IMR-90 (cell line): Measurements from ENCODE around the gene IGF2. TPM values are rescaled to one million over a fixed set of nuclear protein-coding genes. Genes with fewer than 3 reads are reported as not detected.

Experiments used
- ATAC-seq: fragments of 200-7000 bp; cut with Tn5 transposase; 2 replicates; pipeline ENCODE4 v1.9.1; 2020; ENCODE audit warnings: low read depth, mild to moderate bottlenecking, moderate library complexity
- BruUV-seq: library from RNA; stranded (reverse); fragments of 400-500 nt; replicated peaks from 2 replicates; lab custom pipeline; 2021; lab: Mats Ljungman, UMichigan
- CTCF ChIA-PET: fragments of 300-600 bp; formaldehyde crosslinking; extraction: SDS; loops from one replicate; lab custom pipeline; 2021; ENCODE audit warnings: antibody characterized with exemption; lab: Yijun Ruan, JAX
- POLR2A ChIA-PET: fragments of 300-600 bp; sonication (Branson Sonifier 250); formaldehyde crosslinking; loops from one replicate; lab custom pipeline; 2022; ENCODE audit warnings: antibody characterized with exemption; ENCODE audit not compliant: unreplicated experiment; lab: Charles Lee
- DNase-seq: peaks from one replicate; pipeline ENCODE4 v3.0.0; 2013
- H2AFZ ChIP-seq: replicated peaks from 2 replicates; pipeline ENCODE3; 2013; ENCODE audit warnings: low read length, mild to moderate bottlenecking; ENCODE audit not compliant: poor library complexity
- H2AK5ac ChIP-seq: 2 replicates; pipeline ENCODE4 v1.6.1; 2013; ENCODE audit warnings: low read depth, low read length, inconsistent platforms
- H2AK9ac ChIP-seq: replicated peaks from 2 replicates; pipeline ENCODE3; 2013; ENCODE audit warnings: mild to moderate bottlenecking, low read depth, low read length, moderate library complexity; ENCODE audit not compliant: poor library complexity
- H2BK120ac ChIP-seq: 2 replicates; pipeline ENCODE4 v1.6.1; 2013; ENCODE audit warnings: low read depth, low read length, inconsistent platforms
- H2BK15ac ChIP-seq: 3 replicates; pipeline ENCODE4 v1.6.1; 2013; ENCODE audit warnings: low read depth, low read length, inconsistent platforms
- H2BK20ac ChIP-seq: 2 replicates; pipeline ENCODE4 v1.6.1; 2013; ENCODE audit warnings: low read depth, mild to moderate bottlenecking, inconsistent platforms, low read length, moderate library complexity
- H2BK5ac ChIP-seq: 2 replicates; pipeline ENCODE4 v1.6.1; 2013; ENCODE audit warnings: mild to moderate bottlenecking, low read depth, low read length, inconsistent platforms; ENCODE audit not compliant: poor library complexity, severe bottlenecking
- H3K14ac ChIP-seq: replicated peaks from 2 replicates; pipeline ENCODE4 v1.6.1; 2013; ENCODE audit warnings: low read depth, low read length, inconsistent platforms
- H3K18ac ChIP-seq: 2 replicates; pipeline ENCODE4 v1.6.1; 2013; ENCODE audit warnings: low read depth, low read length, control low read depth
- H3K23ac ChIP-seq: 2 replicates; pipeline ENCODE4 v1.6.1; 2013; ENCODE audit warnings: low read depth, low read length, inconsistent platforms
- H3K27ac ChIP-seq: 2 replicates; pipeline ENCODE4 v1.5.1; 2013; ENCODE audit warnings: mild to moderate bottlenecking, control low read depth, low read length; ENCODE audit not compliant: insufficient read depth
- H3K27me3 ChIP-seq: 2 replicates; pipeline ENCODE4 v1.6.1; 2013; ENCODE audit warnings: low read length; ENCODE audit not compliant: control insufficient read depth, insufficient read depth
- H3K36me3 ChIP-seq: 2 replicates; pipeline ENCODE4 v1.6.1; 2013; ENCODE audit warnings: low read length, mixed read lengths; ENCODE audit not compliant: control insufficient read depth, insufficient read depth
- H3K4ac ChIP-seq: 2 replicates; pipeline ENCODE4 v1.6.1; 2013; ENCODE audit warnings: low read depth, low read length, inconsistent platforms
- H3K4me1 ChIP-seq: 2 replicates; pipeline ENCODE4 v1.6.1; 2013; ENCODE audit warnings: low read length, mixed read lengths; ENCODE audit not compliant: control insufficient read depth, insufficient read depth
- H3K4me2 ChIP-seq: 2 replicates; pipeline ENCODE4 v1.6.1; 2013; ENCODE audit warnings: low read depth, mild to moderate bottlenecking, control low read depth, low read length, moderate library complexity
- H3K4me3 ChIP-seq: 2 replicates; pipeline ENCODE4 v1.5.1; 2013; ENCODE audit warnings: low read depth, mild to moderate bottlenecking, control low read depth, low read length, moderate library complexity; ENCODE audit not compliant: insufficient read depth
- H3K56ac ChIP-seq: 2 replicates; pipeline ENCODE4 v1.6.1; 2013; ENCODE audit warnings: low read length, inconsistent platforms; ENCODE audit not compliant: insufficient read depth; ENCODE audit errors: extremely low read depth
- H3K79me1 ChIP-seq, 2 experiments: 2 replicates each; pipeline ENCODE4 v1.6.1; 2013; ENCODE audit warnings: low read length in 2 of 2, inconsistent platforms in 1 of 2, low read depth in 1 of 2
- H3K9ac ChIP-seq: 2 replicates; pipeline ENCODE4 v1.6.1; 2013; ENCODE audit warnings: low read depth, low read length, control low read depth
- H3K9me1 ChIP-seq: 2 replicates; pipeline ENCODE4 v1.6.1; 2013; ENCODE audit warnings: low read length, inconsistent platforms; ENCODE audit not compliant: insufficient read depth
- H3K9me3 ChIP-seq: 2 replicates; pipeline ENCODE4 v1.6.1; 2013; ENCODE audit warnings: low read length; ENCODE audit not compliant: control insufficient read depth, insufficient read depth
- H4K20me1 ChIP-seq: 2 replicates; pipeline ENCODE4 v1.6.1; 2013; ENCODE audit warnings: low read length, inconsistent platforms; ENCODE audit not compliant: insufficient read depth
- H4K5ac ChIP-seq: 2 replicates; pipeline ENCODE4 v1.6.1; 2013; ENCODE audit warnings: mild to moderate bottlenecking, low read depth, low read length, control low read depth
- H4K8ac ChIP-seq, 2 experiments: 2 replicates each; pipeline ENCODE4 v1.6.1; 2013; ENCODE audit warnings: low read depth in 2 of 2, low read length in 2 of 2, control low read depth in 1 of 2, inconsistent platforms in 1 of 2
- H4K91ac ChIP-seq: 2 replicates; pipeline ENCODE4 v1.6.1; 2013; ENCODE audit warnings: low read depth, low read length, inconsistent platforms; ENCODE audit not compliant: insufficient read depth
- BHLHE40 ChIP-seq: fragments of 150-350 bp; IDR thresholded peaks from 2 replicates; pipeline ENCODE4 v1.6.1; 2016; ENCODE audit warnings: mild to moderate bottlenecking, low read depth, low read length
- CEBPB ChIP-seq: IDR thresholded peaks from 2 replicates; pipeline ENCODE4 v1.6.1; 2012; ENCODE audit warnings: low read depth, low read length, improper control_type of control experiment
- CHD1 ChIP-seq: IDR thresholded peaks from 2 replicates; pipeline ENCODE4 v1.6.1; 2012; ENCODE audit warnings: low read depth, low read length, improper control_type of control experiment
- FOS ChIP-seq: fragments of 150-350 bp; IDR thresholded peaks from 2 replicates; pipeline ENCODE4 v1.6.1; 2016; ENCODE audit warnings: low read depth, low read length
- MAFK ChIP-seq: IDR thresholded peaks from 2 replicates; pipeline ENCODE4 v1.6.1; 2012; ENCODE audit warnings: low read depth, low read length, improper control_type of control experiment
- MAZ ChIP-seq: IDR thresholded peaks from 2 replicates; pipeline ENCODE4 v1.6.1; 2012; ENCODE audit warnings: low read depth, mild to moderate bottlenecking, low read length, improper control_type of control experiment, moderate library complexity, borderline replicate concordance
- MXI1 ChIP-seq: IDR thresholded peaks from 2 replicates; pipeline ENCODE4 v1.6.1; 2012; ENCODE audit warnings: low read depth, mild to moderate bottlenecking, low read length, moderate library complexity, borderline replicate concordance
- NFE2L2 ChIP-seq: fragments of 150-350 bp; IDR thresholded peaks from 2 replicates; pipeline ENCODE4 v1.6.1; 2016; ENCODE audit warnings: low read depth, mild to moderate bottlenecking, low read length
- POLR2A ChIP-seq: IDR thresholded peaks from 2 replicates; pipeline ENCODE4 v1.6.1; 2012; ENCODE audit warnings: mild to moderate bottlenecking, low read depth, low read length
- RAD21 ChIP-seq: IDR thresholded peaks from 2 replicates; pipeline ENCODE4 v1.6.1; 2012; ENCODE audit warnings: low read length, improper control_type of control experiment
- RCOR1 ChIP-seq: IDR thresholded peaks from 2 replicates; pipeline ENCODE4 v1.6.1; 2012; ENCODE audit warnings: mild to moderate bottlenecking, low read length, improper control_type of control experiment; ENCODE audit not compliant: insufficient replicate concordance
- RFX5 ChIP-seq: IDR thresholded peaks from 2 replicates; pipeline ENCODE4 v1.8.0; 2012; ENCODE audit warnings: low read depth, mild to moderate bottlenecking, low read length, moderate library complexity
- SMC3 ChIP-seq: fragments of 150-350 bp; IDR thresholded peaks from 2 replicates; pipeline ENCODE4 v1.6.1; 2016; ENCODE audit warnings: low read depth, mild to moderate bottlenecking, antibody characterized with exemption, low read length, moderate library complexity
- WGBS, 2 experiments: methylation state at CpG; one replicate each; pipeline versions ENCODE4 v1.1.5 to v1.1.7; 2013; ENCODE audit warnings: missing lambda C conversion rate in 2 of 2; ENCODE audit not compliant: insufficient read length in 1 of 2; ENCODE audit errors: extremely low coverage in 2 of 2; 5-methylcytosine and 5-hydroxymethylcytosine counted together
- dilution Hi-C: fragments of 300-500 bp; cut with HindIII; formaldehyde crosslinking; loops from one replicate; pipeline ENCODE4 v1.14.3; 2018; ENCODE audit warnings: low sequenced_read_pairs; ENCODE audit not compliant: unreplicated experiment
- in situ Hi-C: fragments of 300-500 bp; cut with MboI; formaldehyde crosslinking; loops from 3 replicates; pipeline ENCODE4 v1.14.3; 2019; ENCODE audit warnings: low sequenced_read_pairs, inconsistent platforms, mixed read lengths
- intact Hi-C: fragments of 100-400 bp; cut with micrococcal nuclease; formaldehyde crosslinking; loops from 2 replicates; pipeline ENCODE4 v1.10.0; 2022
- polyA plus RNA-seq, 3 experiments: library from polyadenylated mRNA; depleted of rRNA; stranded (reverse); fragments of >200 nt; gene quantifications; 2 replicates each; pipeline ENCODE4 v1.2.3, GENCODE V29; 2012; ENCODE audit warnings: low replicate concordance in 1 of 3
- total RNA-seq: library from RNA; depleted of rRNA; stranded (reverse); fragments of >200 nt; gene quantifications from 2 replicates; pipeline ENCODE4 v1.2.3, GENCODE V29; 2012
- TF ChIP-seq, protein P1 (sequence below): conservative IDR thresholded peaks from 2 replicates; pipeline ENCODE4 v1.5.1; 2012; ENCODE audit warnings: mild to moderate bottlenecking, low read depth, low read length, improper control_type of control experiment
- TF ChIP-seq, protein P2 (sequence below): fragments of 150-350 bp; IDR thresholded peaks from 2 replicates; pipeline ENCODE4 v1.6.1; 2016; ENCODE audit warnings: low read depth, mild to moderate bottlenecking, low read length, moderate library complexity, borderline replicate concordance
- TF ChIP-seq, protein P3 (sequence below): fragments of 150-350 bp; IDR thresholded peaks from 2 replicates; pipeline ENCODE4 v1.6.1; 2017; ENCODE audit warnings: mild to moderate bottlenecking, antibody characterized with exemption, low read length, low read depth

IGF2 gene
- total and polyA plus RNA-seq, 2 of the 4 experiments (the other 2 are of a cell fraction): 2.3 to 21.8 TPM

DNA sequence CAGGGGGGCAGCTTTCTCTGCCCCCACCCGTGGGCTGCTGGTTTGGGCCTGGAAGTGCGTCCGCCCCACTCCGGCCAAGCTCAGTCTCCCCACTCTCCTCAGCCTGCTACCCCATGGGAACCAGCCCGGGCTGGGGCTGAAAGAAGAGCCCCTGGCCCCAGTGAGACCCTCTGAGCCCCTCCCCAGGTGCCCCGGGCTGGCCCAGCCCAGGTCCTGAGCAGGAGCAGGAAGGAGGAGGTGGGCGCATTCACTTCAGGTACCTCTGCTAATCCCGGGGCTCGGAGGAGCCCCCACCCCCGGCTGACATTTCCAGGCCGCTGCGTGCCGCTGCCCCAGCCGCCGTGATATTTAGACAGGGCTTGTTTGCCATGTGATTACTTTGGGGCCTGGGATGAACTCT is 41.2 kb upstream of the IGF2 start:
- H3K9me1 ChIP-seq: peaks cover 6% of the 10 kb centered on the region
- no peaks in the 10 kb centered on the region for H3K36me3 ChIP-seq
- H3K14ac ChIP-seq: no peak overlapping the region
- H3K27ac ChIP-seq: no peak overlapping the region
- H3K4me3 ChIP-seq: no peak overlapping the region
- no peak overlapping the region for H2BK5ac ChIP-seq
- H2AK9ac ChIP-seq: no peak overlapping the region
- no peak overlapping the region for H2BK20ac ChIP-seq
- no peaks in the 10 kb centered on the region for H4K20me1 ChIP-seq
- H4K5ac ChIP-seq: no peak overlapping the region
- H3K27me3 ChIP-seq: peaks cover 15% of the 10 kb centered on the region
- in situ Hi-C loops (loop anchor here (25.0 kb wide), 1 partner anchor 707 kb away; the partner anchor contains the start of gene CDKN1C), intact Hi-C loops (no loop called here), dilution Hi-C loops (no loop called here)
- no peak overlapping the region for H3K9ac ChIP-seq
- no peak overlapping the region for H2AFZ ChIP-seq
- no peak overlapping the region for H4K91ac ChIP-seq
- BruUV-seq: no TSS peak
- DNase-seq (no peak), ATAC-seq (no peak)
- no peak overlapping the region for H4K8ac ChIP-seq
- H3K9me3 ChIP-seq: no peaks in the 10 kb centered on the region
- H3K4ac ChIP-seq: no peak overlapping the region
- H3K4me1 ChIP-seq: no peaks in the 10 kb centered on the region
- WGBS, 2 experiments: 78% methylated on average over 8 of the region's 15 CpGs; no CpG with 5 or more reads in 1 of the 2 experiments
- H2AK5ac ChIP-seq: no peak overlapping the region
- no peak overlapping the region for H3K56ac ChIP-seq
- no peak overlapping the region for H2BK15ac ChIP-seq
- H3K23ac ChIP-seq: no peak overlapping the region
- no peaks in the 10 kb centered on the region for H3K79me1 ChIP-seq
- no peak overlapping the region for H2BK120ac ChIP-seq
- ChIA-PET CTCF (no interaction called here), POLR2A (no interaction called here)
- H3K18ac ChIP-seq: no peak overlapping the region
- TF ChIP-seq CEBPB (no peak), RCOR1 (no peak), RAD21 (no peak), FOS (no peak), CHD1 (no peak), SMC3 (no peak), MAZ (no peak), MAFK (no peak), POLR2A (no peak), RFX5 (no peak), BHLHE40 (no peak), NFE2L2 (no peak), MXI1 (no peak)
- TF ChIP-seq, protein P1, sequence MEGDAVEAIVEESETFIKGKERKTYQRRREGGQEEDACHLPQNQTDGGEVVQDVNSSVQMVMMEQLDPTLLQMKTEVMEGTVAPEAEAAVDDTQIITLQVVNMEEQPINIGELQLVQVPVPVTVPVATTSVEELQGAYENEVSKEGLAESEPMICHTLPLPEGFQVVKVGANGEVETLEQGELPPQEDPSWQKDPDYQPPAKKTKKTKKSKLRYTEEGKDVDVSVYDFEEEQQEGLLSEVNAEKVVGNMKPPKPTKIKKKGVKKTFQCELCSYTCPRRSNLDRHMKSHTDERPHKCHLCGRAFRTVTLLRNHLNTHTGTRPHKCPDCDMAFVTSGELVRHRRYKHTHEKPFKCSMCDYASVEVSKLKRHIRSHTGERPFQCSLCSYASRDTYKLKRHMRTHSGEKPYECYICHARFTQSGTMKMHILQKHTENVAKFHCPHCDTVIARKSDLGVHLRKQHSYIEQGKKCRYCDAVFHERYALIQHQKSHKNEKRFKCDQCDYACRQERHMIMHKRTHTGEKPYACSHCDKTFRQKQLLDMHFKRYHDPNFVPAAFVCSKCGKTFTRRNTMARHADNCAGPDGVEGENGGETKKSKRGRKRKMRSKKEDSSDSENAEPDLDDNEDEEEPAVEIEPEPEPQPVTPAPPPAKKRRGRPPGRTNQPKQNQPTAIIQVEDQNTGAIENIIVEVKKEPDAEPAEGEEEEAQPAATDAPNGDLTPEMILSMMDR: no peak
- TF ChIP-seq, protein P2, sequence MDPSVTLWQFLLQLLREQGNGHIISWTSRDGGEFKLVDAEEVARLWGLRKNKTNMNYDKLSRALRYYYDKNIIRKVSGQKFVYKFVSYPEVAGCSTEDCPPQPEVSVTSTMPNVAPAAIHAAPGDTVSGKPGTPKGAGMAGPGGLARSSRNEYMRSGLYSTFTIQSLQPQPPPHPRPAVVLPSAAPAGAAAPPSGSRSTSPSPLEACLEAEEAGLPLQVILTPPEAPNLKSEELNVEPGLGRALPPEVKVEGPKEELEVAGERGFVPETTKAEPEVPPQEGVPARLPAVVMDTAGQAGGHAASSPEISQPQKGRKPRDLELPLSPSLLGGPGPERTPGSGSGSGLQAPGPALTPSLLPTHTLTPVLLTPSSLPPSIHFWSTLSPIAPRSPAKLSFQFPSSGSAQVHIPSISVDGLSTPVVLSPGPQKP: no peak
- TF ChIP-seq, protein P3, sequence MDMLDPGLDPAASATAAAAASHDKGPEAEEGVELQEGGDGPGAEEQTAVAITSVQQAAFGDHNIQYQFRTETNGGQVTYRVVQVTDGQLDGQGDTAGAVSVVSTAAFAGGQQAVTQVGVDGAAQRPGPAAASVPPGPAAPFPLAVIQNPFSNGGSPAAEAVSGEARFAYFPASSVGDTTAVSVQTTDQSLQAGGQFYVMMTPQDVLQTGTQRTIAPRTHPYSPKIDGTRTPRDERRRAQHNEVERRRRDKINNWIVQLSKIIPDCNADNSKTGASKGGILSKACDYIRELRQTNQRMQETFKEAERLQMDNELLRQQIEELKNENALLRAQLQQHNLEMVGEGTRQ: no peak
- no peak overlapping the region for H3K4me2 ChIP-seq
